ENCODE data around the gene DENND4B. TPM values are rescaled to one million over a fixed set of nuclear protein-coding genes. Genes with fewer than 3 reads are reported as not detected.

DENND4B gene
- polyA plus RNA-seq, 1 donor = 28.6 TPM

DNA sequence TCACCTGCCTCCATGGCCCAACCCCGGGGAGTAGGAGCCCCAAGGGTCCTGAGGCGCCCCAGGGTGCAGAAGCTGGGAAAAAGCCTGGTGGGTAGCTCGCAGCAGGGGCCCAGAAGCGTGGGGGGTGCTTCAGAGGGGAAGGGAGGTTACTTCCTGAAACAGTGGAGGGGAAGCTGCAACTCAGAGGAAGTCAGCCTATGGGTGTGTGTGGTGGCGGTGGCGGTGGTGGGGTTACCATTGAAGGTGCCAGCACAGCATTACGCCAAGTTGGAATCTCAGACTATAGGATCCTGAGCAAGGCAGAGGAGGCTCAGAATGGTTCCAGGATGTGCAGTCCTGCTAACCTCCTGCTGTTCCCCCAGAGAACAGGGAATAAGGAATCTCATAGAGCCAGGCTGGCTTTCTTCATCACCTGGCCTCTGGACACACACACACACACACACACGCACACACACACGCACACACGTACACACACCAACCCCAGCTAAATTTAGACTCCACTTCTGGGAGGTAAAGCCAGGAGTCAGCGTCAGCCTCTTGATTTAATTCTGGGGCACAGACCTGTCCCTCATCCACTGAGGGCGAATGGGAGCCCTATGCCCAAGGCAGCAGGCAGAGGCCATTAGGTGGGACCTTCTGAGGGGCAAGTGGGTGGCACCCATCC lies 1.3 kb downstream of the DENND4B start:
- no peak for DNase-seq (ENCODE audit: low read depth)

DNA sequence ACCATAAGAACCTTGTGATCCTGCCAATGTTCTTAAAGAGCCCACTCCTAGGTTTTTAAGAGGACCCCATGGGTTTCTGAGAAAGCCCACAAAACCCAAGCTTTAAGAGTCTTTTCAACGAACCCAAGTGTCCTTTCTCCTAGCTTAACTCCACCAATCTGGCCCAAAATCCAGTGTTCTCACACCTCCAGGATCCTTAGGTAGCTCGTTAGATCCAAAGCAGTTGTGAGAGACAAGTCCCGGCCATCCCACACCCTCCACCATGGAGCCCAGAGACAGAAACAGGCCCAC lies 1.7 kb downstream of the DENND4B start:
- no peak for DNase-seq (ENCODE audit: low read depth)

DNA sequence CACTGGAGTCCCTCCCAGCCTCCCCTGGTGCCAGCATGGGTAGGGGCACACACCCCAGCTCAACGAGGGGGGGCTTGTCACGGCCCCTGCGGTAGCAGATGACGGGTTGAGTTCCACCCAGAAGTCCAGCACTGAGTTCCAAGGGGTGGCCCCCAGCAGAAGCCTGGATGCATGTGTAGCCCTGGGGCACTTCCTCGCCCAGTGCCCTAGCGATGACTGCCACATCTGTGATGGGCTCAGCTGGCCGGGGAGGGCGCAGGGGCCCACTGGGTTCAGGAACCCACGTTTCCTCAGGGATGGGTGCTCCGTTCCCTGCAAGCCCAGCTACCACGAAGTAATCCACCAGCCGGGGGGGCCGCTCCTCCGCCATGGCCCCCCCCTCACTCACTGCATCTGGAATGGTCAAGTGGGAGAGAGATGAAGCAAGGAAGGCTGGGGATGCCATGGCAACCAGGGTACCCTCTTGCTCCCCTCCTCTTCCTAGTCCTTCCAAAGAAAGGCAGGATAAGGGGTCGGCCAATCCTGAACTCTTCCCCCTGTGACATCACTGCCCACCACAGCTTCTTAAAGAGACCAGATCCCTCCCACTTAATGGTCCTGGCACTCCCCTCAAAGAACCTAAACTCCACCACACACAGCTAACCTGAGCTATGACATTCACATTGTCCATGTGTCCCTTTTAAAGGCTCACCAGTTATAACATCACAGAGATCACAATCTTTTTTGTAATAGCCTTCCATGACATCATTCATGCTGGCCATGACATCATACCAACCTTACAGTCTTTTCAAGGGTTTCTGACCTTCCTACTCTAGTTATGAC lies 2.3 kb downstream of the DENND4B start:
- no peak for DNase-seq (ENCODE audit: low read depth)

DNA sequence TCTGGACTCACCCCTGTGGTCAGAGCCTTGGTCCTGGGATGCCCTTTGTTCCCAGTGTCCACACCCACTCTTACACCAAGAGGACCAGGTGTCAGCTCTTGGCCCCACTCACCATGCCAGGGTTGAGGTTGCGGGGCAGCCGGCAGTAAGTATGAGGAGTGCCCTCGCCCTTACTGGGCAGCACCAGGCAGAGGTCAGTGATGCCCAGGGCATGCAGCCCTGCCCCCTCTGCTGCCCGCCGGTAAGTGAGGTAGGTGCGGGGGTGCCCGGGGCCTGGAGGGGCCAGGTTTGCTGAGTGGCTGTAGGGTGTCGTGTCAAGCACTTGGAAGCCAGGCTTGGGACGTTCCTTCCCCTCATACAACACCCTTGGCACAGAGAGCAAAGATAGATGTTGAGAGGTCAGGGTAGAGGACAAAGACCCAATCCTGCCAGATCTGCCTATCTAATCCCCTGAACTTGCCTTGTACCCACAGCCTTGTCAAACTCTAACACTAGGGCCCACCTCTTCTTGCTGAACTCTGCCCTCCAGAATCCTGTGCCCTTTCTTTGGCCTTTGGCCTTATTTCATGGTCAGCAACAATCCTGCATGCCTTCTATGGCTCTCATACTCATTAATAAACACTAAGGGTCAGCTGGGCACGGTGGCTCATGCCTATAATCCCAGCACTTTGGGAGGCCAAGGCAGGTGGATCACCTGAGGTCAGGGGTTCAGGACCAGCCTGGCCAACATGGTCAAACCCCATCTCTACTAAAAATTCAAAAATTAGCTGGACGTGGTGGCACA lies 3.6 kb downstream of the DENND4B start:
- DNase-seq (ENCODE audit: low read depth) = no peak

DNA sequence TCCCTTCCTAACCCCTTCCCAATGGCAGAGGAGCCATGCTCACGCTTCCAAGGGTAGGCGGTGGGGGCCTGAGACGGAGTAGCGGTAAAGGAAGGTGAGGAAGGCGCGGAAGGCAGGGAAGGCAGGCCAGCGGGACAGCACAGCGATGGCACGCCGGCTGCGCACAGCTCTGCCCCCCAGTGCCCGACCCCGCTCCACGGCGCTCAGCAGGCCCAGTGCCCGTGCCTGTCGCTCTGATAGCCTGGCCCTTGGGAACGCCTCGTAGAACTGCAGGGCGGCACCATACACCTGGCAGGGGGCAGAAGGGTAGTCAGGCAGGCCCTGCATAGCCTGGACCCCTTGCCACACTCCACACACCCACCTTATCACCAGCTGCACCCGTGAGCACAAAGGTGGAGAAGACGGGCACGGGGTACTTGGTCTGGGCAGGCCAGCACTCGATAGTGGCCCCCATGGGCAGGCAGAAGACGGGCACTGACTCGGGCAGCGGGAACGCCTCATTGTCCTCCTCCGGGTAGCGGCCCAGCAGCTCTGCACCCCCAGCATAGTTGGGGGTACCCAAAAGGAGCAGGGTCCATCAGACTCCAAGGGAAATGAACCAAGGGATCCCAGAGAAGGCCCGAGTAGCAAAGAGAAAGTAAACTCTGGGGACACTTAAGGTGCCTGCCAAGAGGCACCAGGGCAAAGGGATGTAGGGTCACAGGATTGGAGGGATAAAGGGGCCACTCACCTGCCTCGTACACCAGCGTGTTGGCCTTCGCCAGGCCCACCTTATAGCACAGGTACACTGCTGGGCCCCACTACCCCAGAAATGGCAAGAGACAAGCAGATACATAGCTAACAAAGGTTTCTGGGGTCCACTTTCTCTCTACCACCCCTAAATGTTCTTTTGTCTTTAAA lies 4.4 kb downstream of the DENND4B start:
- DNase-seq (ENCODE audit: low read depth) = no peak

DNA sequence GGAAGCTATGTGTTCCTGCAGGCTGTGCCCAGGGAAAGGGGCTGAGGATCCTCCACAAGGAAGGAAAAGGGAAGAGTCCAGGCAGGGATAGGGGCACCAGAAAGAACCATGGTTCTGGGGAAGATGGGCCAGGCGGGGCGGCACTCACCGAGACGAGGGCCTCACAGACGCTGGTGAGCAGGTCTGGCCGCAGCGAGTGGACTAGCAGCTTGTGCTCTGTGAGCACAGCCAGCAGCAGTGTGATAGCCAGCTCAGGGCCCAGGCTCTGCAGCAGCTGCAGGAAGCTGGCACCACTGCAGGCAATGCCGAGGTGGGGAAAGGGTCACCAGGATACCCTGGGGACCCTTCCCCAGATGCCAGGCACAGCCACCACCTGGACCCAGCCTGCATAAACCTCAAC lies 5.8 kb downstream of the DENND4B start:
- no peak for DNase-seq (ENCODE audit: low read depth)

DNA sequence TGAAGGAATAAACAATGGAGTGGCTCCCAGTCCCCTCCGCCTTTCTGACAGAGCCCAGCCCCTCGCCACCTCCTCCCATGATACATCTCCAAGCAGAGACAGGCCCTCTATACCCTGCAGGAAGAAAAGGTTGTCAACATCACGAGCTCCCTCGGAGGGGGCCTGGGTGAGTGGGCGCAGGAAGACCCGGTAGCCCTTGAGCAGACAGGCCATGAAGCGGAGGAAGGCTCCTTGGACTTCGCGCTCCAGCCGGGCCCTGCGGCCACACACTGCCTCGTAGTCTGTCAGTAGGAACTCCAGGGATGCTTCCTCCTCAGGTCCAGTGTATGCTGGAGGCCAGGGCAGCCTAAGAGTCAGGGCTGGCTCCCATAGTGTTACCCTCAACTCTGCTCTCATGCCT lies 7.0 kb downstream of the DENND4B start:
- DNase-seq (ENCODE audit: low read depth) = no peak

DNA sequence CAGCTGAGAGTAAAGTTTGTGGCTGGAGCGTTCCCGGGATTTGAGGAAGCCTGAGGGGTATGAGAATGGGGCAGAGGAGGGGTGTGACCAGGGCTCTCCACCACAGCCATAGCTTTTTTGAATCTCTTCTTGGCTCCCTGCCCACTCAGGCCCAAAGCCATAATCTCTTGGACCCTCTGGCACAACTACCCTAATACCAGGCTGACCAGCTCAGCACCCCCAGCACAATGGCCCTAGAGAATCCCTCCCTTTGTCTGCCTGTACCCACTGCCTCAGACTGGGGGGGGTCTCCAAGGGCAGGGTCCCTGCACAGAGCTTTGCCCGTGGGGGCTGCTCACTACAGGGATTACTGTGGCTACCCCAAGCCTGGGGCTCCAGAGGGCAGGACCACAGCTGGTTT lies 7.5 kb downstream of the DENND4B start:
- DNase-seq (ENCODE audit: low read depth) = no peak

DNA sequence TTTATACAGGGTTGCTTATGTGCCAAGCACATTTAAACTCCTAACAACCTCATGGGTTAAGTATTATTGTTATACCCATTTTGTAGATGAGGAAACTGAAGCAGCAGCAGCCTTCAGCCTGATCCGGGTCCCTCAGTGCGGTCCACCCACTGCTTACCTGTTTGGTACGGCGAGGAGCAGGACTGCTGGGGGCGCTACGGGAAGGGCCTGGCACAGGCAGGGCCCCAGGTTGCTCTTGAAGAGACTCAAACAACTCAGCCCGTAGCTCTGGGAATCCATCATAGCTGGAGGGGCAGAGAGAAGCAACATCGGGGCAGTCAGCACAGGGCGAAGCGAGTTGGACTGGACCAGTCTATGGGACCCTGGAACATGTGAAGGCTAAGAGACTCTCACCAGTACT lies 9.2 kb downstream of the DENND4B start:
- no peak for DNase-seq (ENCODE audit: low read depth)

DNA sequence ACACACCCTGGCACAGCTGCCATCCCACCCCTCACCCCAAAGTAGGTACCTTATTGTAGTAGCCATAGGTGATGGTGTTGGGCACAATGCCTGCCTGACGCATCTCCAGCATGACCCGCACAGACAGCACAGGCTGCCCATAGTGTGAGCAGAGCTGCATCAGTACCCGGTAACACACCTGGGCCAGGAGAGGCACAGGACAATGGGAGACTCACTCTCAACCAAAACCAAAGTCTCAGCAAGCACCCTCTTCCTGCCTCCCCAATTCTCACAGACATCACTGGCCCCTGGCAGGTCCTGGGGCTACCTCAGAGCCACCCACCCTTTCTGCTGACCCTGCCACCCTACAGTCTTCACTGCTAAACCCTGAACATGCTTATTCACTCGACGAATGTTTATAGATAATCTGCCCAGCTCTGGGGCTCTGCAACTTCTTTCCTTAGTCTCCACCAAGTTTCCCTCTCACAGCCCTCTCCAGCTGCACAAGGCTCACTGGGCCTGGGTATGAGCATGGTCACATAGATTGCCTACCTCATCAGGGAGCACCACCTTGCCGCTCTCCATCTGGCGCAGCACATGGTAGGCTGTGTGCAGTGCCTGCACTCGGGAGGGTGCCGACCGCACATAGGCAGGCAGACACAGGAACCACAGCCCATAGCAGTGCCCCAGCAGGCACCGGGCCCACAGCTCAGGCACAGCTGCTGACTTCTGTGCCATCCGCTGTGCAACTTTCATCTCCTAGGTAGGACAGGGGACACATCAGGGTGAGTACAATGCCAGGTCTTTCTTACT lies 10.3 kb downstream of the DENND4B start:
- DNase-seq (ENCODE audit: low read depth) = no peak

DNA sequence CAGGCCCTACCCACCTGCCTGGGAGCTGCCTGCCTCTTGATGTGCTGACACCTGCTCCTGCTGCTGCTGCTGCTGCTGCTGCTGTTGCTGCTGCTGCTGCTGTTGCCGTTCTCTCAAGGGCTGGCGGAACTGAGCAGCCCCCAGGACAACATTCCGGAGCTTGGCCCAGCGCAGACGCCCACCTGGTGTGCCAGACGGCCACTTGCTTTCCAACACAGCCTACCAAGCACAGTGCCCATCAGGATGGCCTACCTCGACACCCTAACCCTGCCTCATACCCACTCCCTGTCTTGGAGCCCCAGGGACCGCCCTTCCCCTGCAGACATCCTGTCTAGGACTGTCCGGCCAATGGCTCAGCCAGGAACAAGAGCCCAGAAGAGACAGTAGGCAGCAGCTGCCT lies 11.8 kb downstream of the DENND4B start:
- DNase-seq (ENCODE audit: low read depth) = no peak

DNA sequence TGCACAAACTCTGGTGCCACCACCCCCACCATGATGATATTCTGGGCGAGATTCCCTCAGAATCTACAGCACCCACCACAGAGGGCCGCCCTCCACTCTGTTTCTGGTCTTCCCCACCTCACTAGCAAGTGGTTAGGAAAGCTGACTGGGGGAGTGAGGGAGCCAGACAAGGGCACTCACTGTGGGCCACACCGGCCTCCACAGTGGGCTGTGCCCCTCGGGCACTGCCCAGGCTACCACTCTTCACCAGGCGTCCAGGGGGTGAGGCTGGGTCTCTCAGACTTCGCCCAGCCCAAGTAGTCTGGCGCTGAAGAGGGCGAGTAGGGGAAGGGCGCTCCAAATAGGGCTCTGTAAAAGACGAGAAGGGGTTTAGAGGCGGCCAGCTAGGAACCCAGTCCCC lies 12.6 kb downstream of the DENND4B start:
- DNase-seq (ENCODE audit: low read depth) = no peak

DNA sequence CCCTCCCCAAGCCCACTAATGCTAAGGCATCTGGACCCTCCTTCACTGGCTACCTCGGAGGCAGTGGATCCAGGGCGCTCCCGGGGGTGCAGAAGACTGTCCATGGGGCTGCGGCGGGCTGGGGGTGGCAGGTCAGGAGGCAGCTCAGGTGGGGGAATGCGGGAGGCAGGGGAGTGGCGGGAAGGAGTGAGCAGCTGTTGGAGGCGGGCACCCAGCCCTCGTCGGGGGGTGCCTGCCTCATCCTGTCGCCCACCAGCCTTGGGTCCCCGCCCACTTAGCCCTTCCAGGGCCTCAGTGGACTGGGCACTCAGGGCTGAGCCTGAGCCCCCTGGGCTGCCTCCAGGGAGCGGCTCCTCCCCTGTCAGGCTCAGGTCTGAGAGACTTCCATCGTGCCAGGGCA lies 13.1 kb downstream of the DENND4B start:
- no peak for DNase-seq (ENCODE audit: low read depth)

DNA sequence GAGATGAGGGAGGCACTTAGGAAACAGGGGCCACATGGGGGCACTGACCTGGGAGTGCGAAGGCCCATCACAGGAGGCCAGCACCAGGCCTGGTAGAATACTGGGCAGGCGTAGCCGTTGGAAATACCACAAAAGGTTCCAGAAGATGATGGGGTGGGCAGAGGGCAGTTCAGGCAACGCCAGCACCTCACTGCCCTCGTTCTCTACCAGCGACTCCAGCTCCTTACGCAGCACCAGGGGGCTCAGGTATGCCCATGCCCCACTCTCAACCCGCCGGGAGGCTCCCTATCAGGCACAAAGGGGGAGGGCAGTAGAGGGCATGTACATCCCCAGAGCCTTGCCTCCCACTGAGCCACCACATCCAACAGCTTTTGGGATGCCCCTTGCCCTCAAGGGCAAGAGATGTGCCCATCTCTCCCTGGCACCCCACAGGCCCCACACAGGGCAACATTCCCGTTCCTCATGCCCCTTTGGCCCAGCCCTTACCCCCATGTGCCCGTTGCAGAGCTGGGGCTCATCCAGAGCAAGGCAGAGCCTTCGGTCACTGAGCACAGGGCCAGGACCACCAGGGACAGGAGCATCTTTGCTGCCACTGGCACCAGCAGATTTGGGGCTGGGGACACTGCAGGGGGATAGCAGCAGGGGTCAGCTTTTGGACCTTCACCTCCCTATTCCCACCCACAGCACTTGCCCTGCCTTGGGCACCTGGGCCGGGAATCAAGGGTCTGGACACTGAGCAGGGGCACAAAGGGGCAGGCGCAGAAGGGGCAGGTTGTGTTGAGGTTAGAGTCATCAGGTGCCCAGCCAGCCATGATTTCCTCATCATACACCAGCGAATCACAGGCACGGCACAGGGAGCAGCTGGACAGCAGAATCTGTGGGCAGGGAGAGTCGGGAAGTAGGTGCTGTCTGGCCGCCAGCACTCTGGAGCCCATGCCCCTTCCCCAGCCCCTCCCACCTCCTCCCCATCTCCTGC lies 14.1 kb downstream of the DENND4B start:
- DNase-seq (ENCODE audit: low read depth) = no peak

DNA sequence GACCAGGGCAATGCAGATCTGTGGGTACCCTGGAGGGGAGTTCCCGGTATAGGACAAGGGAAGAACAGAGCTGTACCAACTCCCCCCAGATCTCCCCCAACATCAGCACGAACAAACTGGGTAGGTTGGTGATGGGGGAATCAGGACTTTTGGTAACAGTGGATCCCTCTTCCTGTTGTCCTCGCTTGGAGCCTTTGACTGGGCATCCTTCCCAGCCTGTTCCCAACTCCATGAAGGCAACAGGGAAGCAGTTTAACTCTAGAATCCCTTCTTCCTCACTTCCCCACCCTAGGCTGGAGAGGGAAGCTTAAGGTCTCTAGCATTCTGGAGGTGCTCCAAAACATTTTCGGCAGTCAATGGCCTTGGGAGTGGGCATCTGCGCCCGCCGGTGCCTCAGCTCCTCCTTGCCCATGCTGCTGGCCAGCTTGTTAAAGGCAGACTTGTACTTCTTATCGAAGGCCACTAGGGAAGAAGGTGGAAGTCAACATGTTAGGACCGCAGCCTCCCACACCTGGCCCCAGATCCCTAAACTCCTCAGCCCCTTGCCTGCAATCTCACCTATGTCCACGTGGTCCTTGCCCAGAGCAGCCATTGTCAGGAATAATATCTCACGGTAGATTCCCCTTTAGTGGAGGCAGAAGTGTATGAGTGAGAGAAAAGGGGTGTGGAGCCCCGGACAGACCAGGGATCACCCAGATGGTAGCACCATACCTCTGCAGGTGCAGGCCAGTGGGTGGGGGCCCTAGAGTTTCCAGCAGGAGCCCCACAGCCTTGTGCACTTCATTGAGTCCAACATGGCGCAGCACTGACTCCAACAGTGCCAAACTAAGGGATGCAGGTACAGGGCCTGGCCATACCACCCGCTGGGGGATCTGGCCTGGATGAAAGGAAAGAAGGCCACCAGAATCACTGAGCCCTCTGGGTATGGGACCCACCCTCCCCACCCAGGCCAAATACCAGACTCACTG lies 16.3 kb downstream of the DENND4B start:
- no peak for DNase-seq (ENCODE audit: low read depth)

DNA sequence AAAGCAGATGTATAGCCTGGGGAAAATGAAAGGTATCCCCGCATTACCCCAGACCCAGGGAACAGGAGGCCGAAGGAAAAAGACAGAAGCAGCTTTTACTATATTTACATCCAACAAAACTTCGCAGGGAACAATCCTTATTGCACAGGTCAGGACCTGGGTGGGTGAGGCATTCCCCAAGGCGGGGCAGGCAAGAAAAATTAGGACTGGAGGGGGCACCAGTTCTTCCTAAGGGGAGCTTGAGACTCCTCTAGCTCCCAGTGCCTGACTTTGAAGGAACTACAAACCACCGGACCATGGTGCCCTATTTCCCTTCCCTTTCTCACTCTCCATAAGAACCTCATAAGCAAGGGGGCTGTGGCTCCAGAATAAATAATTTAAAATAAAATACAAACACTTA lies 17.1 kb downstream of the DENND4B start:
- DNase-seq (ENCODE audit: low read depth) = no peak

DNA sequence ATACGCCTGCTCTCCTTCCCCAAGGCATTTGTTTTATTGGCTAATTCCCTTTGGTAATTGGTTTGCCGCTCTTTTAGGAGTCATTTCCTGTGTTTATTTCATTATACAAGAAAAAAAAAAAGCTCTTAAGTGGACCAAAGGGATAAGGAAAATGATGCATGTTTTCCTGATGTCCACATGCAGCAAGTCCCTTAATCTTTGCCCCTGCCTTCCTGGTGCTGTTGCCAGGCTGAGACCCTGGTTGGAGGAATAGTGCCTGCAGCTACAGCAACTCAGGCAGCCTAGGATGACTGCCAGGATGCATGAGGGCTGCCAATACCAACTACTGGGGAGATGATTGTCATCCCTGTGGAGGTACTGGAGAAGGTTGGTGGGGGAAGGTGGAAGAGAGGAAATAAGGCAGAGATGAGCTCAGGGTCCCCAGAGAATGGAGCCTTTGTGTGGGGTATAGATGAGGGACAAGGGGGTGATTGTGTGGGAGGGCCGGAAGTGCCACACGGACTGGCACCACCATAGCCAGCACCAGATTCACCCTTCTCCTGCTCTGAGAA lies 17.7 kb downstream of the DENND4B start:
- DNase-seq (ENCODE audit: low read depth) = no peak

DNA sequence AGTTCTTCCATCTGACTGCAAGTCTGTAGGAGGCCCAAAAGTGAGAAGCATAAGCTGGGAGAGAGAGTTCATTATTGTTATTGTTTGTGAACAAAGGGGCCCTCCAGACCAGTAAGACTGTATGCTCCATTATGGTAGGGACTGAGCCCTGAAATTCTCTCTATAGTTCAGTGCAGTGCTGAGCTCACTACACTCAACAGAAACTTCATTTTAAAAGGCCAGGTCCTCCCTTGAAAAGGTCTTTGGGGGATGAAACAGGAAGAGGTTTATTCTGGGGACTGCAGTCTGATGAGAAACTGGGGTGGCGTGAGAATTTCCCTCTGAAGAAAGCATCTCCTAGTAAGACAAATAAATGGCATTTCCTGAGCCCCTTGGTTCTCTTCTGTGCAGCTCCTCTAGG lies 18.3 kb downstream of the DENND4B start:
- no peak for DNase-seq (ENCODE audit: low read depth)

Measured in forelimb muscle (tissue), 1 donor.